ENCODE measurements around the gene TNFRSF11A.

TNFRSF11A gene

GRCh38 chr18:62413206-62413605, 88.1 kb downstream of the TNFRSF11A start:
- DNase-seq (ENCODE audit: low read depth, low spot score): no peak

- no peak for DNase-seq (ENCODE audit: low read depth, low spot score)
Measured at GRCh38 chr18:62418258-62418657, 93.1 kb downstream of the TNFRSF11A start.

GRCh38 chr18:62420151-62420512, 95.0 kb downstream of the TNFRSF11A start:
- no peak for DNase-seq (ENCODE audit: low read depth, low spot score)

- DNase-seq (ENCODE audit: low read depth, low spot score): peak; percentile 57
Measured at GRCh38 chr18:62420513-62421209, 95.6 kb downstream of the TNFRSF11A start.

GRCh38 chr18:62425465-62426190, 100.5 kb downstream of the TNFRSF11A start:
- peak; percentile 17 for DNase-seq (ENCODE audit: low read depth, low spot score)

- no peak for DNase-seq (ENCODE audit: low read depth, low spot score)
Measured at GRCh38 chr18:62426191-62426488, 101.0 kb downstream of the TNFRSF11A start.

GRCh38 chr18:62432176-62432575, 107.1 kb downstream of the TNFRSF11A start:
- no peak for DNase-seq (ENCODE audit: low read depth, low spot score)

- DNase-seq (ENCODE audit: low read depth, low spot score): no peak
Measured at GRCh38 chr18:62434798-62435197, 109.7 kb downstream of the TNFRSF11A start.

GRCh38 chr18:62435435-62436031, 110.4 kb downstream of the TNFRSF11A start:
- no peak for DNase-seq (ENCODE audit: low read depth, low spot score)

GRCh38 chr18:62436636-62437234, 111.6 kb downstream of the TNFRSF11A start:
- DNase-seq (ENCODE audit: low read depth, low spot score): no peak

- DNase-seq (ENCODE audit: low read depth, low spot score): no peak
Measured at GRCh38 chr18:62437235-62438017, 112.3 kb downstream of the TNFRSF11A start.

- DNase-seq (ENCODE audit: low read depth, low spot score): no peak
Measured at GRCh38 chr18:62438018-62438329, 112.9 kb downstream of the TNFRSF11A start.

GRCh38 chr18:62438402-62438801, 113.3 kb downstream of the TNFRSF11A start:
- no peak for DNase-seq (ENCODE audit: low read depth, low spot score)

- no peak for DNase-seq (ENCODE audit: low read depth, low spot score)
Measured at GRCh38 chr18:62438866-62439265, 113.8 kb downstream of the TNFRSF11A start.
